ENCODE results near the gene KREMEN2.
"Not testable (repeated sequence)": the region's sequence is repeated elsewhere in the genome, so short reads cannot be mapped to it uniquely, and the experiment has no call there.

Gene KREMEN2

DNA sequence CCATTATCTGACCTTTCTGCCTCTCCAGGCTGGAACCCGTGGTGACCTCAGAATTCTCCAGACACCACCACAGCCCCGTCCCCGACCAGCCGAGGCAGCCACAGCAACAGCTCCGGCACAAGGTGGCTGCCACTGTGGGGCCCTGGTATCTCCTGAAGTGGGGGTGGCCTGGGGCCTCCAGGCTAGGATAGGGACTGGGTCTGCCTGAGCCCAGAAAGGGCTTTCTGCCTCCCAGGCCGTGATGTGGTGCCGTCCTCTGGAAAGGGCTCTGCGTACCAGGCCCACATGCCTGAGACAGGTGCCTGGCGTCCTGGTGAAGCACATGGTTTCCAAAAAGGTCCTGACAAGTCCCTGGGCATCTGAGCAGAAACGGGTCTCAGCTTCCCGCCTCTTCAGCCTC lies 35.3 kb upstream of the KREMEN2 start:
- no peak overlapping the region for H3K9ac ChIP-seq (ENCODE audit: low read depth in 1 of 2, low read length in 2 of 2)
- H3K9me3 ChIP-seq (ENCODE audit: control insufficient read depth in 2 of 2, low read length in 2 of 2) = no peaks in the 10 kb centered on the region
- H3K27me3 ChIP-seq (ENCODE audit: control insufficient read depth in 2 of 2, insufficient read depth in 2 of 2, low read length in 2 of 2) = no peaks in the 10 kb centered on the region
- no peak overlapping the region for H3K4me3 ChIP-seq (ENCODE audit: low read length in 2 of 2)
- H3K27ac ChIP-seq (ENCODE audit: low read depth in 2 of 2, low read length in 2 of 2) = no peak overlapping the region
- H3K36me3 ChIP-seq (ENCODE audit: control insufficient read depth in 2 of 2, insufficient read depth in 2 of 2, low read length in 2 of 2) = peaks cover 0 to 8% of the 10 kb centered on the region in 2 donors
- H3K4me1 ChIP-seq (ENCODE audit: control insufficient read depth in 2 of 2, insufficient read depth in 2 of 2, low read length in 2 of 2) = peaks cover 8 to 10% of the 10 kb centered on the region in 2 donors

DNA sequence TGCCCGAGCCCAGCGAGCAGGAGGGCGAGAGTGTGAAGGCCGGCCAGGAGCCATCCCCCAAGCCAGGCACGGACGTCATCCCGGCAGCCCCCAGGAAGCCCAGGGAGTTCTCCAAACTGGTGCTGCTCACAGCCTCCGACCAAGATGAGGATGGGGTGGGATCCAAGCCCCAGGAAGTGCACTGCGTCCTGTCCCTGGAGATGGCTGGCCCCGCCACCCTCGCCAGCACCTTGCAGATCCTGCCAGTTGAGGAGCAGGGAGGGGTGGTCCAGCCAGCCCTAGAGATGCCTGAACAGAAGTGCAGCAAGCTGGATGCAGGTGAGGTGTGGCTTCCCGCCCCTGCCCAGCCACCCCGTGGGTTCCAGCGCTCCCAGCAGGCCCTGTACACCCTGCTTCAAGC lies 34.4 kb upstream of the KREMEN2 start:
- no peak overlapping the region for H3K27ac ChIP-seq (ENCODE audit: low read depth in 2 of 2, low read length in 2 of 2)
- peaks cover 8 to 14% of the 10 kb centered on the region in 2 donors for H3K36me3 ChIP-seq (ENCODE audit: control insufficient read depth in 2 of 2, insufficient read depth in 2 of 2, low read length in 2 of 2)
- no peaks in the 10 kb centered on the region for H3K27me3 ChIP-seq (ENCODE audit: control insufficient read depth in 2 of 2, insufficient read depth in 2 of 2, low read length in 2 of 2)
- H3K9ac ChIP-seq (ENCODE audit: low read depth in 1 of 2, low read length in 2 of 2) = no peak overlapping the region
- no peak overlapping the region for H3K4me3 ChIP-seq (ENCODE audit: low read length in 2 of 2)
- peaks cover 8 to 10% of the 10 kb centered on the region in 2 donors for H3K4me1 ChIP-seq (ENCODE audit: control insufficient read depth in 2 of 2, insufficient read depth in 2 of 2, low read length in 2 of 2)
- no peaks in the 10 kb centered on the region for H3K9me3 ChIP-seq (ENCODE audit: control insufficient read depth in 2 of 2, low read length in 2 of 2)

DNA sequence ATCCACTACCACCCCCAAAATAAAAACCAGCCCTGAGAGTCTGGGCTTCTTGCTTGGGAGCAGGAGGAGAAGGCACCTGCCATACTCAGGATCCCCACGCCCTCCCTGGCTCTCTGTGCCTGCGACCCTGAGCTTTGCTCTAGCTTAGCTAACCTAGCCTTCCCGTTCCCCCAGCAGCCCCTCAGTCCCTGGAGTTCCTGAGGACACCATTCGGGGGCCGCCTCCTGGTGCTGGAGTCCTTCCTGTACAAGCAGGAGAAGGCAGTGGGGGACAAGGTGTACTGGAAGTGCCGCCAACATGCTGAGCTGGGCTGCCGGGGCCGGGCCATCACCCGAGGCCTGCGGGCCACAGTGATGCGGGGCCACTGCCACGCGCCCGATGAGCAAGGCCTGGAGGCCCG lies 33.8 kb upstream of the KREMEN2 start:
- H3K36me3 ChIP-seq (ENCODE audit: control insufficient read depth in 2 of 2, insufficient read depth in 2 of 2, low read length in 2 of 2) = peaks cover 8 to 12% of the 10 kb centered on the region in 2 donors
- H3K27ac ChIP-seq (ENCODE audit: low read depth in 2 of 2, low read length in 2 of 2) = no peak overlapping the region

DNA sequence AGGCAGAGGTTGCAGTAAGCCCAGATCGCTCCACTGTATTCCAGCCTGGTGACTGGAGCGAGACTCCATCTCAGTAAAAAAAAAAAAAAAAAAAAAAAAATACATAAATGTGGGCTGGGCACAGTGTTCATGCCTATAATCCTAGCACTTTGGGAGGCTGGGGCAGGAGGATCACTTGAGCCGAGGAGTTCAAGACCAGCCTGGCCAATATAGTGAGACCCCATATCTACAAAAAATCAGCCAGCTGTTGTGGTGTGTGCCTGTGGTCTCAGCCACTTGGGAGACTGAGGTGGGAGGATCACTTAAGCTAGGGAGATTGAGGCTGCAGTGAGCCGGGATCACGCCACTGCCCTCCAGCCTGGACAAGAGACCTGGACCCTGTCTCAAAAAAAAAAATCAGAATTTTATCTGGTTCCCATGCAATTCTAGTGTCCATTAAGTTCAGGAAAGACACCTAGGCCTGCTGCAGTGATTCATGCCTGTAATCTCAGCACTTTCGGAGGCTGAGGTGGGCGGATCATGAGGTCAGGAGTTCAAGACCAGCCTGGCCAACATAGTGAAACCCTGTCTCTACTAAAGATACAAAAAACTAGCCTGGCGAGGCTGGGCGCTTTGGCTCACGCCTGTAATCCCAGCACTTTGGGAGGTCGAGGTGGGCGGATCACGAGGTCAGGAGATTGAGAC lies 32.7 kb upstream of the KREMEN2 start:
- H3K27ac ChIP-seq (ENCODE audit: low read depth in 2 of 2, low read length in 2 of 2); H3K9ac ChIP-seq (ENCODE audit: low read depth in 1 of 2, low read length in 2 of 2); H3K27me3 ChIP-seq (ENCODE audit: control insufficient read depth in 2 of 2, insufficient read depth in 2 of 2, low read length in 2 of 2); H3K4me3 ChIP-seq (ENCODE audit: low read length in 2 of 2); H3K9me3 ChIP-seq (ENCODE audit: control insufficient read depth in 2 of 2, low read length in 2 of 2): not testable (repeated sequence)
- H3K36me3 ChIP-seq (ENCODE audit: control insufficient read depth in 2 of 2, insufficient read depth in 2 of 2, low read length in 2 of 2) = peaks cover 12% of the 10 kb centered on the region in 2 donors
- H3K4me1 ChIP-seq (ENCODE audit: control insufficient read depth in 2 of 2, insufficient read depth in 2 of 2, low read length in 2 of 2) = peaks cover 8 to 10% of the 10 kb centered on the region in 2 donors

More for the DNA sequence above, 33.8 kb upstream of the KREMEN2 start:
- no peak overlapping the region for H3K4me3 ChIP-seq (ENCODE audit: low read length in 2 of 2)
- no peaks in the 10 kb centered on the region for H3K27me3 ChIP-seq (ENCODE audit: control insufficient read depth in 2 of 2, insufficient read depth in 2 of 2, low read length in 2 of 2)
- no peaks in the 10 kb centered on the region for H3K9me3 ChIP-seq (ENCODE audit: control insufficient read depth in 2 of 2, low read length in 2 of 2)
- H3K9ac ChIP-seq (ENCODE audit: low read depth in 1 of 2, low read length in 2 of 2) = no peak overlapping the region
- H3K4me1 ChIP-seq (ENCODE audit: control insufficient read depth in 2 of 2, insufficient read depth in 2 of 2, low read length in 2 of 2) = peaks cover 8 to 10% of the 10 kb centered on the region in 2 donors

DNA sequence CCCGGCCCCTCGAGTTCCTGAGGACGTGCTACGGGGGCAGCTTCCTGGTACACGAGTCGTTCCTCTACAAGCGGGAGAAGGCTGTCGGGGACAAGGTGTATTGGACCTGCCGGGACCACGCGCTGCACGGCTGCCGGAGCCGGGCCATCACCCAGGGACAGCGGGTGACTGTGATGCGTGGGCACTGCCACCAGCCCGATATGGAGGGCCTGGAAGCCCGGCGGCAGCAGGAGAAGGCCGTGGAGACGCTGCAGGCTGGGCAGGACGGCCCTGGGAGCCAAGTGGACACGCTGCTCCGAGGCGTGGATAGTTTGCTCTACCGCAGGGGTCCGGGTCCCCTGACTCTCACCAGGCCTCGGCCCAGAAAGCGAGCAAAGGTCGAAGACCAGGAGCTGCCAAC lies 30.9 kb upstream of the KREMEN2 start:
- no peaks in the 10 kb centered on the region for H3K9me3 ChIP-seq (ENCODE audit: control insufficient read depth in 2 of 2, low read length in 2 of 2)

DNA sequence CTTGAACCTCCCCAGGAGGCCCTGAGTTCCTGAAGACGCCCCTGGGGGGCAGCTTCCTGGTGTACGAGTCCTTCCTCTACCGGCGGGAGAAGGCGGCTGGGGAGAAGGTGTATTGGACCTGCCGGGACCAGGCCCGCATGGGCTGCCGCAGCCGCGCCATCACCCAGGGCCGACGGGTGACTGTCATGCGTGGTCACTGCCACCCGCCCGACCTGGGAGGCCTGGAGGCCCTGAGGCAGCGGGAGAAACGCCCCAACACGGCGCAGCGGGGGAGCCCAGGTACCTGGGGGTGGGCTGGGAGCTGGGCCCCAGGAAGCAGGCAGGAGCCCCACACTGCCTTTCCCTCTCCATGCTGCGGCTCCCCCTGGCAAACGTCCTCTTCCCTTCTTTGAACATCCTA lies 30.4 kb upstream of the KREMEN2 start:
- no peak overlapping the region for H3K27ac ChIP-seq (ENCODE audit: low read depth in 2 of 2, low read length in 2 of 2)
- H3K9ac ChIP-seq (ENCODE audit: low read depth in 1 of 2, low read length in 2 of 2) = no peak overlapping the region
- H3K4me1 ChIP-seq (ENCODE audit: control insufficient read depth in 2 of 2, insufficient read depth in 2 of 2, low read length in 2 of 2) = no peaks in the 10 kb centered on the region
- no peak overlapping the region for H3K4me3 ChIP-seq (ENCODE audit: low read length in 2 of 2)
- no peaks in the 10 kb centered on the region for H3K9me3 ChIP-seq (ENCODE audit: control insufficient read depth in 2 of 2, low read length in 2 of 2)
- H3K36me3 ChIP-seq (ENCODE audit: control insufficient read depth in 2 of 2, insufficient read depth in 2 of 2, low read length in 2 of 2) = peaks cover 18 to 26% of the 10 kb centered on the region in 2 donors
- H3K27me3 ChIP-seq (ENCODE audit: control insufficient read depth in 2 of 2, insufficient read depth in 2 of 2, low read length in 2 of 2) = no peaks in the 10 kb centered on the region

More for the DNA sequence above, 30.9 kb upstream of the KREMEN2 start:
- H3K9ac ChIP-seq (ENCODE audit: low read depth in 1 of 2, low read length in 2 of 2) = no peak overlapping the region
- H3K27me3 ChIP-seq (ENCODE audit: control insufficient read depth in 2 of 2, insufficient read depth in 2 of 2, low read length in 2 of 2) = no peaks in the 10 kb centered on the region
- H3K4me1 ChIP-seq (ENCODE audit: control insufficient read depth in 2 of 2, insufficient read depth in 2 of 2, low read length in 2 of 2) = no peaks in the 10 kb centered on the region
- peaks cover 18 to 23% of the 10 kb centered on the region in 2 donors for H3K36me3 ChIP-seq (ENCODE audit: control insufficient read depth in 2 of 2, insufficient read depth in 2 of 2, low read length in 2 of 2)
- no peak overlapping the region for H3K4me3 ChIP-seq (ENCODE audit: low read length in 2 of 2)
- H3K27ac ChIP-seq (ENCODE audit: low read depth in 2 of 2, low read length in 2 of 2) = no peak overlapping the region

DNA sequence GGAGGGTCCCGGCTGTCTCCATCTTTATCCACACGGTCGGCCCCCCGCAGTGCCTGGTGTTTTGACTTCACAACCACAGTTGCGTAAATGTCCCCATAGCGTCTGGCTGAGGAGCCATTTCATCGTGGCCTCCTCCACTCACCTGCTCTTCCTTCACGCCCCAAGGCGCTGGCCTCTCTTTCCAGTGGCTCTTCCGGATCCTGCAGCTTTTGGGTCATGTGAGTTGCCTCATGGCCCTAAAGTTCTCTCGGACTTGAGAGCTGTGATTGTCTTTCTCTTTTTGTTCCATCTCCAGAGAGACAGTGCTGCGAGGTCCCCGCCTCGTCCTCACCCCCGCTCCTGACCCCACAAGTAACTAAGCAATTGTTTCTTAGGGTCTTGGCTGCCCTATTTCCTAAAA lies 29.6 kb upstream of the KREMEN2 start:
- H3K27me3 ChIP-seq (ENCODE audit: control insufficient read depth in 2 of 2, insufficient read depth in 2 of 2, low read length in 2 of 2) = no peaks in the 10 kb centered on the region
- H3K27ac ChIP-seq (ENCODE audit: low read depth in 2 of 2, low read length in 2 of 2) = no peak overlapping the region
- no peaks in the 10 kb centered on the region for H3K9me3 ChIP-seq (ENCODE audit: control insufficient read depth in 2 of 2, low read length in 2 of 2)
- no peak overlapping the region for H3K9ac ChIP-seq (ENCODE audit: low read depth in 1 of 2, low read length in 2 of 2)
- peaks cover 21 to 27% of the 10 kb centered on the region in 2 donors for H3K36me3 ChIP-seq (ENCODE audit: control insufficient read depth in 2 of 2, insufficient read depth in 2 of 2, low read length in 2 of 2)
- H3K4me1 ChIP-seq (ENCODE audit: control insufficient read depth in 2 of 2, insufficient read depth in 2 of 2, low read length in 2 of 2) = no peaks in the 10 kb centered on the region
- H3K4me3 ChIP-seq (ENCODE audit: low read length in 2 of 2) = no peak overlapping the region

DNA sequence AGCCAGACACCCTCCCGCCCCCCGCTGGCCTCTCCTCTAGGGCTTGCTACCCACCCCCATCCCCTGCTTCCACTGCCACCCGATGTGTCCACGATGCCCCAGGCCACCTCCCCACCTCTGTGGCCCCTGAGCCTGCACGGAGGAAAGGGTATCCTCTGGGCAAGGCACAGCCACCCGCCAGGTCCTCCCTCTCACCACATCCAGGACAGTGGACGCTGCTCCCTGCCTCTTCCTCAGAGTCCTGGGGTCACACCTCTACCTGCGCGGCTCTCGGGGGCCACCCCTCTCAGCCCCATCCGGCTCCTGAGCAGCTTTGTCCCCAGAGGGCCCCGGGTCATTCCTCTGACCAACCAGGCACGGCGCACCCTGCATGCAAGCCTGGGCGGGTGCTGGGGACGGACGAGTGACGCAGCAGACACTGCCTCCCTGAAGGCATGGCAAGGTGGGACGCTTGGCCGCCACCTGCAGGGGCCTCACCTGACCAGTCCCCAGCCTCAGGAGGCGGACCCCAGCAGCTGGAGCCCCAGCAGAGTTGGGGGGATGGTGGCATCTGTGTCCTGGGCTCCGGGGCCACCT lies 27.6 kb upstream of the KREMEN2 start:
- H3K4me3 ChIP-seq (ENCODE audit: low read length in 2 of 2) = no peak overlapping the region
- no peak overlapping the region for H3K27ac ChIP-seq (ENCODE audit: low read depth in 2 of 2, low read length in 2 of 2)
- no peaks in the 10 kb centered on the region for H3K27me3 ChIP-seq (ENCODE audit: control insufficient read depth in 2 of 2, insufficient read depth in 2 of 2, low read length in 2 of 2)
- H3K9ac ChIP-seq (ENCODE audit: low read depth in 1 of 2, low read length in 2 of 2) = no peak overlapping the region
- H3K9me3 ChIP-seq (ENCODE audit: control insufficient read depth in 2 of 2, low read length in 2 of 2) = no peaks in the 10 kb centered on the region
- H3K36me3 ChIP-seq (ENCODE audit: control insufficient read depth in 2 of 2, insufficient read depth in 2 of 2, low read length in 2 of 2) = peaks cover 31% of the 10 kb centered on the region in 2 donors
- no peaks in the 10 kb centered on the region for H3K4me1 ChIP-seq (ENCODE audit: control insufficient read depth in 2 of 2, insufficient read depth in 2 of 2, low read length in 2 of 2)

DNA sequence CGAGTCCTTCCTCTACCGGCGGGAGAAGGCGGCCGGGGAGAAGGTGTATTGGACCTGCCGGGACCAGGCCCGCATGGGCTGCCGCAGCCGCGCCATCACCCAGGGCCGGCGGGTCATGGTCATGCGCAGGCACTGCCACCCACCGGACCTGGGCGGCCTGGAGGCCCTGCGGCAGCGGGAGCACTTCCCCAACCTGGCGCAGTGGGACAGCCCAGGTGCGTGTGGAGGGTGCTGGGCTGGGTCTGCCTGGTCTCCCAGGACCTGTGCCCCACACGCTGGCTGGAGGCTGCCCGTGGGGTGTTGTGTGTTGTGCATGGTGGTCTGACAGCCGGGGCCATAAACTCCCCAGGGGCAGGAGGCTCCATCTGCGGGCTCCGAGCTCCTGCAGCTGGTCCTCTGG lies 26.9 kb upstream of the KREMEN2 start:
- Histone ChIP-seq H3K4me3 (ENCODE audit: low read length in 2 of 2) (no peak overlapping the region), H3K36me3 (ENCODE audit: control insufficient read depth in 2 of 2, insufficient read depth in 2 of 2, low read length in 2 of 2) (peaks cover 31 to 34% of the 10 kb centered on the region in 2 donors), H3K27ac (ENCODE audit: low read depth in 2 of 2, low read length in 2 of 2) (no peak overlapping the region), H3K9me3 (ENCODE audit: control insufficient read depth in 2 of 2, low read length in 2 of 2) (no peaks in the 10 kb centered on the region), H3K27me3 (ENCODE audit: control insufficient read depth in 2 of 2, insufficient read depth in 2 of 2, low read length in 2 of 2) (no peaks in the 10 kb centered on the region), H3K9ac (ENCODE audit: low read depth in 1 of 2, low read length in 2 of 2) (no peak overlapping the region), H3K4me1 (ENCODE audit: control insufficient read depth in 2 of 2, insufficient read depth in 2 of 2, low read length in 2 of 2) (no peaks in the 10 kb centered on the region)

DNA sequence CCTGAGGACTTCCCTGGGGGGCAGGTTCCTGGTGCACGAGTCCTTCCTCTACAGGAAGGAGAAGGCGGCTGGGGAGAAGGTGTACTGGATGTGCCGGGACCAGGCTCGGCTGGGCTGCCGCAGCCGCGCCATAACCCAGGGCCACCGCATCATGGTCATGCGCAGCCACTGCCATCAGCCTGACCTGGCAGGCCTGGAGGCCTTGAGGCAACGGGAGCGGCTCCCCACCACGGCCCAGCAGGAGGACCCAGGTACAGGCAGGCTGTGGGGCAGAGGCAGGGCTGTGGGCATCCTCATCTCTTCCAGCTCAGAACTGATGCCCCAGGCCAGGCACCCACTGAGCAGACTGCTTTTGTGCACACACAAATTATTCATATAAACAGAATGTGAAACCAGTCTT lies 25.9 kb upstream of the KREMEN2 start:
- H3K27me3 ChIP-seq (ENCODE audit: control insufficient read depth in 2 of 2, insufficient read depth in 2 of 2, low read length in 2 of 2) = no peaks in the 10 kb centered on the region
- peaks cover 37% of the 10 kb centered on the region in 2 donors for H3K36me3 ChIP-seq (ENCODE audit: control insufficient read depth in 2 of 2, insufficient read depth in 2 of 2, low read length in 2 of 2)
- no peak overlapping the region for H3K4me3 ChIP-seq (ENCODE audit: low read length in 2 of 2)
- no peak overlapping the region for H3K9ac ChIP-seq (ENCODE audit: low read depth in 1 of 2, low read length in 2 of 2)
- no peaks in the 10 kb centered on the region for H3K4me1 ChIP-seq (ENCODE audit: control insufficient read depth in 2 of 2, insufficient read depth in 2 of 2, low read length in 2 of 2)
- H3K27ac ChIP-seq (ENCODE audit: low read depth in 2 of 2, low read length in 2 of 2) = no peak overlapping the region
- no peaks in the 10 kb centered on the region for H3K9me3 ChIP-seq (ENCODE audit: control insufficient read depth in 2 of 2, low read length in 2 of 2)

All from mucosa of rectum (tissue), 2 donors.